Type B pancreatic cell (in vitro differentiated cells): Measurements from ENCODE around the gene ABHD13. TPM values are rescaled to one million over a fixed set of nuclear protein-coding genes. Genes with fewer than 3 reads are reported as not detected.

Experiments used
- DNase-seq: peaks from one replicate; pipeline ENCODE4 v3.0.0; 2021; ENCODE audit warnings: mixed read lengths; ENCODE audit not compliant: unreplicated experiment; ENCODE audit errors: extremely low spot score
- H3K27ac Mint-ChIP-seq: 2 replicates; pipeline ENCODE4 v1.8.0; 2021; ENCODE audit warnings: mild to moderate bottlenecking, mixed read lengths
- H3K27me3 Mint-ChIP-seq: 2 replicates; pipeline ENCODE4 v1.8.0; 2021; ENCODE audit warnings: mixed read lengths
- H3K36me3 Mint-ChIP-seq: 2 replicates; pipeline ENCODE4 v1.8.0; 2021; ENCODE audit warnings: mixed read lengths
- H3K4me1 Mint-ChIP-seq: one replicate; pipeline ENCODE4 v1.8.0; 2021; ENCODE audit warnings: mixed read lengths; ENCODE audit not compliant: unreplicated experiment
- H3K4me3 Mint-ChIP-seq: 2 replicates; pipeline ENCODE4 v1.8.0; 2021; ENCODE audit warnings: mild to moderate bottlenecking, mixed read lengths
- H3K9me3 Mint-ChIP-seq: 2 replicates; pipeline ENCODE4 v1.8.0; 2021; ENCODE audit warnings: mixed read lengths
- CTCF ChIP-seq: fragments of 200-600 bp; sonication (generic); conservative IDR thresholded peaks from 2 replicates; pipeline ENCODE4 v1.5.0; 2021; ENCODE audit warnings: antibody characterized with exemption, mild to moderate bottlenecking
- total RNA-seq: library from RNA; stranded (reverse); gene quantifications from 2 replicates; pipeline ENCODE4 v1.2.1, GENCODE V29; 2021; ENCODE audit warnings: low replicate concordance

Gene ABHD13
- total RNA-seq, 1 donor from 2014 or later: 9.0 TPM

GRCh38 chr13:108276060-108276459, 57.9 kb downstream of the ABHD13 start:
- Mint-ChIP-seq H3K27ac (no peak overlapping the region), H3K27me3 (no peaks in the 10 kb centered on the region), H3K36me3 (no peaks in the 10 kb centered on the region), H3K4me1 (no peaks in the 10 kb centered on the region), H3K4me3 (no peak overlapping the region), H3K9me3 (no peaks in the 10 kb centered on the region)
- TF ChIP-seq CTCF: no peak
- no peak for DNase-seq

GRCh38 chr13:108278466-108278865, 60.3 kb downstream of the ABHD13 start:
- no peaks in the 10 kb centered on the region for H3K9me3 Mint-ChIP-seq

DNA sequence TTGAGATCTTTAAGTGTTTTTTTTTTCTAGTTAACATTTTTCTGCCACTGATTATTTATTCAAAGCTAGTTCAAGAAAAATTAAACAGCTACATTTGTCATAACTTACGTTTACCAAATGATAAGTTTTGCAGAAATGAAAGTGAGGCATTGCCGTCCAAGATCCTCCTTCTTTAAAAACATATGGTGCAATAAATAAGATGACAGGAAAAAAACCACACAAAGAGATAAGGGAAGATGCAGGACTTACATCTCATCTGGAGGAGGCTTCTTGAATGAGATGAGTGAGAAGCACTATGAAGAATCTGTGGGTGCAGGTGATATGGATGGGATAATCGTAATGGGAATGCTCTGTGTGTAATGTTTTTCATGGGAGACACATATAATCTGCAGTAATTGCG, 63.7 kb downstream of the ABHD13 start:
- Mint-ChIP-seq H3K27ac (no peak overlapping the region), H3K9me3 (no peaks in the 10 kb centered on the region), H3K36me3 (no peaks in the 10 kb centered on the region), H3K27me3 (no peaks in the 10 kb centered on the region), H3K4me1 (no peaks in the 10 kb centered on the region), H3K4me3 (no peak overlapping the region)
- DNase-seq: no peak
- no peak for TF ChIP-seq CTCF

More at GRCh38 chr13:108278466-108278865, 60.3 kb downstream of the ABHD13 start:
- Mint-ChIP-seq H3K27ac (no peak overlapping the region), H3K4me1 (no peaks in the 10 kb centered on the region), H3K4me3 (no peak overlapping the region), H3K27me3 (no peaks in the 10 kb centered on the region), H3K36me3 (no peaks in the 10 kb centered on the region)
- TF ChIP-seq CTCF: no peak
- DNase-seq: no peak

GRCh38 chr13:108283110-108283509, 64.9 kb downstream of the ABHD13 start:
- no peak for DNase-seq
- no peak for TF ChIP-seq CTCF
- Mint-ChIP-seq H3K4me1 (no peaks in the 10 kb centered on the region), H3K27ac (no peak overlapping the region), H3K27me3 (no peaks in the 10 kb centered on the region), H3K4me3 (no peak overlapping the region), H3K36me3 (no peaks in the 10 kb centered on the region), H3K9me3 (no peaks in the 10 kb centered on the region)

Other genes with a start within 250 kb of the ABHD13 start
- gene LIG4, start 2.9 kb upstream of the ABHD13 start, total RNA-seq: 8.7 and 10.0 TPM in 2 replicates
- 0.45 and 1.8 TPM in 2 replicates for gene TNFSF13B, start 51.3 kb downstream of the ABHD13 start, total RNA-seq